Panc1 (cell line): ENCODE results near the gene PAK2. TPM values are rescaled to one million over a fixed set of nuclear protein-coding genes. Genes with fewer than 3 reads are reported as not detected.

Experiments
- ATAC-seq: fragments of 200-7000 bp; cut with Tn5 transposase; 2 replicates; pipeline ENCODE4 v1.9.1; 2020; ENCODE audit warnings: mild to moderate bottlenecking, moderate library complexity
- BruUV-seq: library from RNA; stranded (reverse); fragments of 400-500 nt; replicated peaks from 2 replicates; lab custom pipeline; 2021; lab: Mats Ljungman, UMichigan
- CTCF ChIA-PET: fragments of 300-600 bp; sonication (Branson Sonifier 250); formaldehyde crosslinking; loops from one replicate; lab custom pipeline; 2022; ENCODE audit warnings: antibody characterized with exemption; lab: Charles Lee
- POLR2A ChIA-PET: fragments of 300-600 bp; sonication (Branson Sonifier 250); formaldehyde crosslinking; loops from one replicate; lab custom pipeline; 2022; ENCODE audit warnings: antibody characterized with exemption; lab: Charles Lee
- DNase-seq: peaks from one replicate; pipeline ENCODE4 v3.0.0-alpha.2; 2010; ENCODE audit warnings: low read depth, low spot score
- H3K27ac ChIP-seq: 2 replicates; pipeline ENCODE4 v1.5.1; 2011; ENCODE audit warnings: mild to moderate bottlenecking, low read length, inconsistent platforms
- H3K27me3 ChIP-seq: fragments of 200-500 bp; sonication (Bioruptor generic); 2 replicates; pipeline ENCODE4 v1.6.0; 2014; ENCODE audit warnings: low read length, inconsistent platforms; ENCODE audit not compliant: control insufficient read depth, insufficient read depth
- H3K36me3 ChIP-seq: fragments of 200-500 bp; sonication (Bioruptor generic); 2 replicates; pipeline ENCODE4 v1.5.1; 2014; ENCODE audit warnings: inconsistent platforms, mild to moderate bottlenecking, low read length, moderate library complexity; ENCODE audit not compliant: control insufficient read depth, insufficient read depth
- H3K4me1 ChIP-seq: 2 replicates; pipeline ENCODE4 v1.5.1; 2011; ENCODE audit warnings: inconsistent platforms, mild to moderate bottlenecking, low read length, moderate library complexity; ENCODE audit not compliant: control insufficient read depth, insufficient read depth
- H3K4me3 ChIP-seq, 2 experiments: 2 replicates each; pipeline ENCODE4 v1.5.1; 2011 to 2012; ENCODE audit warnings: low read depth in 2 of 2, low read length in 2 of 2, mild to moderate bottlenecking in 2 of 2, inconsistent platforms in 1 of 2, moderate library complexity in 1 of 2
- H3K9me3 ChIP-seq: fragments of 200-500 bp; sonication (Bioruptor generic); 2 replicates; pipeline ENCODE4 v1.5.1; 2014; ENCODE audit warnings: low read depth, mild to moderate bottlenecking, inconsistent platforms, low read length, moderate library complexity; ENCODE audit not compliant: control insufficient read depth, insufficient read depth
- POLR2AphosphoS5 ChIP-seq: IDR thresholded peaks from 2 replicates; pipeline ENCODE4 v1.6.1; 2012; ENCODE audit warnings: mild to moderate bottlenecking, low read depth, low read length, moderate library complexity
- REST ChIP-seq, 2 experiments: IDR thresholded peaks; 2 replicates each; pipeline ENCODE4 v1.6.1; 2011 to 2012; ENCODE audit warnings: low read depth in 2 of 2, control low read depth in 1 of 2, low read length in 1 of 2, mild to moderate bottlenecking in 1 of 2, moderate library complexity in 1 of 2; ENCODE audit not compliant: insufficient read depth in 1 of 2
- SIN3A ChIP-seq: IDR thresholded peaks from 2 replicates; pipeline ENCODE4 v1.6.1; 2012; ENCODE audit warnings: low read depth, mild to moderate bottlenecking, low read length, moderate library complexity, borderline replicate concordance; ENCODE audit not compliant: insufficient read depth
- TCF7L2 ChIP-seq: IDR thresholded peaks from 2 replicates; pipeline ENCODE4 v1.6.1; 2011; ENCODE audit warnings: mild to moderate bottlenecking, low read depth, low read length, inconsistent platforms
- in situ Hi-C: cut with HindIII; loops from 2 replicates; pipeline ENCODE4 v1.10.0; 2016; ENCODE audit warnings: low sequenced_read_pairs, low pct_unique_long_range_greater_than_20kb
- intact Hi-C: fragments of 100-400 bp; cut with micrococcal nuclease; formaldehyde crosslinking; loops from one replicate; pipeline ENCODE4 v1.10.0; 2022; ENCODE audit not compliant: unreplicated experiment
- total RNA-seq: library from RNA; stranded (reverse); gene quantifications from one replicate; pipeline ENCODE4 v1.2.1, GENCODE V29; 2021; ENCODE audit not compliant: unreplicated experiment
- TF ChIP-seq, protein P1 (sequence below): fragments of 450-650 bp; IDR thresholded peaks from 2 replicates; pipeline ENCODE4 v1.5.1; 2017; ENCODE audit warnings: mild to moderate bottlenecking

Gene PAK2
- total RNA-seq, 1 experiment from 2014 or later, result 185 TPM

DNA sequence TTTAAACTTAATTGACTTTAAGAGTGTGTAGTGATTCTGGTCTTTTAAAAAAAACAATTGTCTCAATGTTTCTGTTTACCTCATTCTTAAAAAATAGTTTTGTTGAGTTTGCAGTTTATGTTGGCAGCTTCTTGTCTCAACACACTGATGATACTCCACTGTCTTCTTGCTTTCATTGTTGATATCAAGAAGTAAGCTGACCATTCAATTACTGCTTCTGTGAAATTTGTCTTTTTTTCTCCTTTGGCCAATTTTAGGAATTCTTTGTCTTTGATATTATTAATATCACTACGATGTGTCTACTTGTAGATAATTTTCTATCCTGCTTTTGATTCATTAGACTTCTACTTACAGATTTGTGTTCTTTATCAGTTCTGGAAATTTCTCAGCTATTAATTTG, 31.4 kb downstream of the PAK2 start:
- in situ Hi-C loops, result no loop called here
- POLR2A ChIA-PET, result no interaction called here

GRCh38 chr3:196772102-196772501, 32.4 kb downstream of the PAK2 start:
- ATAC-seq (no peak), DNase-seq (no peak)
- no TSS peak for BruUV-seq
- intact Hi-C loops, result no loop called here
- Histone ChIP-seq H3K9me3 (no peaks in the 10 kb centered on the region), H3K27ac (no peak overlapping the region), H3K27me3 (no peaks in the 10 kb centered on the region), H3K4me3 (no peak overlapping the region), H3K36me3 (no peaks in the 10 kb centered on the region; the same call in 1 of the 2 replicates), H3K4me1 (peaks cover 18% of the 10 kb centered on the region)
- in situ Hi-C loops, result no loop called here
- ChIA-PET POLR2A (no interaction called here), CTCF (no interaction called here)
- TF ChIP-seq POLR2AphosphoS5 (no peak), TCF7L2 (no peak), SIN3A (no peak), REST (IDR thresholded peaks at IDR 0.05; ENCODE audit: insufficient read depth in 1 of 2, low read depth in 2 of 2, low read length in 1 of 2) (no peak)
- TF ChIP-seq, protein P1, sequence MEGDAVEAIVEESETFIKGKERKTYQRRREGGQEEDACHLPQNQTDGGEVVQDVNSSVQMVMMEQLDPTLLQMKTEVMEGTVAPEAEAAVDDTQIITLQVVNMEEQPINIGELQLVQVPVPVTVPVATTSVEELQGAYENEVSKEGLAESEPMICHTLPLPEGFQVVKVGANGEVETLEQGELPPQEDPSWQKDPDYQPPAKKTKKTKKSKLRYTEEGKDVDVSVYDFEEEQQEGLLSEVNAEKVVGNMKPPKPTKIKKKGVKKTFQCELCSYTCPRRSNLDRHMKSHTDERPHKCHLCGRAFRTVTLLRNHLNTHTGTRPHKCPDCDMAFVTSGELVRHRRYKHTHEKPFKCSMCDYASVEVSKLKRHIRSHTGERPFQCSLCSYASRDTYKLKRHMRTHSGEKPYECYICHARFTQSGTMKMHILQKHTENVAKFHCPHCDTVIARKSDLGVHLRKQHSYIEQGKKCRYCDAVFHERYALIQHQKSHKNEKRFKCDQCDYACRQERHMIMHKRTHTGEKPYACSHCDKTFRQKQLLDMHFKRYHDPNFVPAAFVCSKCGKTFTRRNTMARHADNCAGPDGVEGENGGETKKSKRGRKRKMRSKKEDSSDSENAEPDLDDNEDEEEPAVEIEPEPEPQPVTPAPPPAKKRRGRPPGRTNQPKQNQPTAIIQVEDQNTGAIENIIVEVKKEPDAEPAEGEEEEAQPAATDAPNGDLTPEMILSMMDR, result no peak

More for the DNA sequence above, 31.4 kb downstream of the PAK2 start:
- H3K36me3 ChIP-seq, result no peaks in the 10 kb centered on the region
- no peak for DNase-seq
- no peaks in the 10 kb centered on the region for H3K9me3 ChIP-seq
- TF ChIP-seq POLR2AphosphoS5 (no peak), REST (IDR thresholded peaks at IDR 0.05; ENCODE audit: insufficient read depth in 1 of 2, low read depth in 2 of 2, low read length in 1 of 2) (no peak), TCF7L2 (no peak), SIN3A (no peak)
- TF ChIP-seq, protein P1, result no peak
- CTCF ChIA-PET, result no interaction called here
- no peak for ATAC-seq
- intact Hi-C loops, result no loop called here
- no peak overlapping the region for H3K27ac ChIP-seq
- H3K4me3 ChIP-seq, result no peak overlapping the region
- H3K4me1 ChIP-seq, result peaks cover 18% of the 10 kb centered on the region
- no TSS peak for BruUV-seq
- H3K27me3 ChIP-seq, result no peaks in the 10 kb centered on the region
